Nephron (organoid): ENCODE data around the gene TWIST1.
A peak's percentile ranks its signal among the peaks of the same experiment; 100 is the strongest.

Source experiments
- H3K27ac Mint-ChIP-seq, 3 experiments: 2 replicates each; pipeline ENCODE4 v1.8.0; 2020; ENCODE audit warnings: mixed read lengths in 3 of 3, mild to moderate bottlenecking in 2 of 3, moderate library complexity in 1 of 3
- H3K27me3 Mint-ChIP-seq: 2 replicates; pipeline ENCODE4 v1.8.0; 2021; ENCODE audit warnings: low read depth, mild to moderate bottlenecking, moderate library complexity, mixed read lengths
- H3K36me3 Mint-ChIP-seq: 2 replicates; pipeline ENCODE4 v1.8.0; 2020; ENCODE audit warnings: low read depth, mixed read lengths
- H3K4me1 Mint-ChIP-seq: 2 replicates; pipeline ENCODE4 v1.8.0; 2020; ENCODE audit warnings: mixed read lengths
- H3K4me3 Mint-ChIP-seq, 3 experiments: 2 replicates each; pipeline ENCODE4 v1.8.0; 2020; ENCODE audit warnings: mild to moderate bottlenecking in 3 of 3, mixed read lengths in 3 of 3, moderate library complexity in 2 of 3
- H3K9me3 Mint-ChIP-seq: 2 replicates; pipeline ENCODE4 v1.8.0; 2020; ENCODE audit warnings: mixed read lengths
- TF ChIP-seq, protein P1 (sequence below), 3 experiments: fragments of 200-600 bp; sonication (generic); IDR thresholded peaks; one replicate each; pipeline ENCODE4 v1.5.0; 2021; ENCODE audit warnings: antibody characterized with exemption in 3 of 3; ENCODE audit not compliant: unreplicated experiment in 3 of 3

The TWIST1 gene

DNA sequence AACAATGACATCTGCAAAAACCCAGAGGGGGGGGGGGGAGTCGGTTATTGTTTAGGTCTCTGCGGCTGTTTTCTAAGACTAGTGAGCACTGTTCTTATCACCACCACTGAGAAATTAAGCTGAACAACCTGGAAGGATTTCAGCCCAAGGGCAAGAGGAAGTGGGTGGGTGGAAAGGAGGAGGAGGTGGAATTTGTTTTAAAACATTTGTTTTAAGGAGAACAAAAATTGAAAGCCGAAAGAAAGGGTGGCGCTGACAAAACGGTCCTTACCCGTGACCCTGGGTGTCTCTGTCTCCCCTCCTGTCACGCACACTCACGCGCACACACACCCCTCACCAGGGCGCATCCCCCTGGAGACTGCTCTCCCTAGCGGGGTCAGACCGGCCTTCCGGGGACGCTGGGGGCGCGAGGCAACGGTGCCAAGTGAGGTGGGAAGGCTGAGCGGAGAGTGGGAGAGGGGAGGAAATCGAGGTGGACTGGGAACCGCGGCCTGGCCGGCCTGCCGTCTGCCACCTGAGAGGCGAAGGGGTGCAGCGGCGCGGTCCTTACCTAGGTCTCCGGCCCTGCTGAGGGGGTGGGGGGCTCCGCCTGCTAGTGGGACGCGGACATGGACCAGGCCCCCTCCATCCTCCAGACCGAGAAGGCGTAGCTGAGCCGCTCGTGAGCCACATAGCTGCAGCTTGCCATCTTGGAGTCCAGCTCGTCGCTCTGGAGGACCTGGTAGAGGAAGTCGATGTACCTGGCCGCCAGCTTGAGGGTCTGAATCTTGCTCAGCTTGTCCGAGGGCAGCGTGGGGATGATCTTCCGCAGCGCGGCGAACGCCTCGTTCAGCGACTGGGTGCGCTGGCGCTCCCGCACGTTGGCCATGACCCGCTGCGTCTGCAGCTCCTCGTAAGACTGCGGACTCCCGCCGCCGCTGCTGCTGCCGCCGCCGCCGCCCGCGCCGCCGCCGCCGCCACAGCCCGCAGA, 1.0 kb downstream of the TWIST1 start:
- H3K27me3 Mint-ChIP-seq, result peaks cover 86% of the 10 kb centered on the region
- H3K4me1 Mint-ChIP-seq, result peaks cover 37% of the 10 kb centered on the region
- H3K27ac Mint-ChIP-seq, result peak overlapping the region; percentile 90 to 95 (median 93)
- H3K36me3 Mint-ChIP-seq, result peaks cover 13% of the 10 kb centered on the region
- TF ChIP-seq, protein P1, sequence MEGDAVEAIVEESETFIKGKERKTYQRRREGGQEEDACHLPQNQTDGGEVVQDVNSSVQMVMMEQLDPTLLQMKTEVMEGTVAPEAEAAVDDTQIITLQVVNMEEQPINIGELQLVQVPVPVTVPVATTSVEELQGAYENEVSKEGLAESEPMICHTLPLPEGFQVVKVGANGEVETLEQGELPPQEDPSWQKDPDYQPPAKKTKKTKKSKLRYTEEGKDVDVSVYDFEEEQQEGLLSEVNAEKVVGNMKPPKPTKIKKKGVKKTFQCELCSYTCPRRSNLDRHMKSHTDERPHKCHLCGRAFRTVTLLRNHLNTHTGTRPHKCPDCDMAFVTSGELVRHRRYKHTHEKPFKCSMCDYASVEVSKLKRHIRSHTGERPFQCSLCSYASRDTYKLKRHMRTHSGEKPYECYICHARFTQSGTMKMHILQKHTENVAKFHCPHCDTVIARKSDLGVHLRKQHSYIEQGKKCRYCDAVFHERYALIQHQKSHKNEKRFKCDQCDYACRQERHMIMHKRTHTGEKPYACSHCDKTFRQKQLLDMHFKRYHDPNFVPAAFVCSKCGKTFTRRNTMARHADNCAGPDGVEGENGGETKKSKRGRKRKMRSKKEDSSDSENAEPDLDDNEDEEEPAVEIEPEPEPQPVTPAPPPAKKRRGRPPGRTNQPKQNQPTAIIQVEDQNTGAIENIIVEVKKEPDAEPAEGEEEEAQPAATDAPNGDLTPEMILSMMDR (IDR thresholded peaks at IDR 0.05; ENCODE audit: unreplicated experiment in 3 of 3), result no peak
- no peaks in the 10 kb centered on the region for H3K9me3 Mint-ChIP-seq
- H3K4me3 Mint-ChIP-seq, result peak overlapping the region; percentile 85 to 98 (median 95)

DNA sequence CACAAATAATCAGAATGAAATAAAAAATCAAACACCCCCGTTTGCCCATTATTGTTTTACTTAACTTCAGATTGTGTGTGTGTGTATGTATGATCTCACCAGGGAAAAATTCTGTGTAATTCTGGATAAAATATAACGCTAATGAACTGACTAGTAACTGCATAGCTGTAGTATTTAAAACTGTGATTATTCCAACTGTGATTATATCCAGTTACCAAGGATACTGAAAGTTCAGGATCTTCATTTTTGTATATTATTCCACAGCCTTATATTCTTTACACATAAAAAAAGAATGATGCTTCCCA, 2.9 kb downstream of the TWIST1 start:
- Mint-ChIP-seq H3K27me3 (peaks cover 88% of the 10 kb centered on the region), H3K4me3 (peak overlapping the region; percentile 73 to 80 (median 79)), H3K4me1 (peaks cover 44% of the 10 kb centered on the region), H3K36me3 (peaks cover 13% of the 10 kb centered on the region), H3K27ac (peak overlapping the region in 2 of 3 experiments; percentile 2 to 29), H3K9me3 (no peaks in the 10 kb centered on the region)
- TF ChIP-seq, protein P1 (IDR thresholded peaks at IDR 0.05; ENCODE audit: unreplicated experiment in 3 of 3), result no peak

DNA sequence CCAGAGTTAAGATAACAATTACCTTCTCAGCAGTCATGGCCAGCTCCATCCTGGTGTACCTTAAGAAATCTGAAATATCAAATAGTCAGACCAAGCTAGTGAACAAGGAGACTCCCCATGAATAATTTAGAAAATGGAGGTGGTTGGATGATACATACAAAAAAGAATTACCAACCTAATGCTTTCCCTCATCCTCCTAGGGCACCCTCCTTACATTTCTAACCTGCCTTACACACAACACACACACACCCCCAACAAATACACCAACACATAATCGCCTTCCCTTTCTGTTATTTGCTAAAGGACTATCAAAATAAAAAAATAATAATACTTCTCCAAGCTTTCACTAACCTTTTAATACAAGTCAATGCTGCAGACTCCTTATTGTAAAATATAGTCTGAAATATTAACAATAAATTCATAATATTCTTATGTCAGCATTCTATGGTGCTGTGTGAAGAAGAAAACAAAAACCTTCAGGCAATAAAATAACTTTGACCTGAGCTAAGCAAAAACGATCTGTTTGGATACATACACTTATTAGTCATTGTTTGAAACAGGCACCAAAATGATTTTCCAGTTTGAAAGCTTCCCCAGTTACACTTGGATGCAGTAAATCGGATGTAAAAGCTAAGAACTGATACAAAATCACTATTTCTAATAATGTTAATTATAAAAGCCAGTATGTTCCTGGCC, 3.4 kb downstream of the TWIST1 start:
- Mint-ChIP-seq H3K27me3 (peaks cover 88% of the 10 kb centered on the region), H3K36me3 (peaks cover 13% of the 10 kb centered on the region), H3K9me3 (no peaks in the 10 kb centered on the region), H3K4me3 (peak overlapping the region; percentile 73 to 80 (median 79)), H3K27ac (peak overlapping the region; percentile 21 to 30 (median 29)), H3K4me1 (peaks cover 49% of the 10 kb centered on the region)
- TF ChIP-seq, protein P1 (IDR thresholded peaks at IDR 0.05; ENCODE audit: unreplicated experiment in 3 of 3), result no peak

DNA sequence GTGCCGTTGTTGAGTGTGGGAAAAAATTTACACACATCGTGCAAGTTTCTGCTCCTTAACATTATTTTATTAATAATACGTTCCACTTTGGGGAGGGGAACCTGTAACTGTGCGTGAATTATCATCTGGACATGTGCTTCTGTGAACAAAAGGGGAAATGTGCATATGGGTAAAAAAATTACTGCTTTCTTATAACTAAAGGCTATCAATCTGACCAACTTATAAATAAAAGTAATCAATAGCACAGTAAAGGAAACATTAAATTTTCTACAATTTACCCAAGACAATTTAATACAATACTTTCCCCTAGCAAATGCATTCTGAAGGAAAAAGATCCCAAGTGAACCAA, 4.5 kb downstream of the TWIST1 start:
- H3K4me3 Mint-ChIP-seq, result peak overlapping the region; percentile 64 to 80 (median 68)
- H3K4me1 Mint-ChIP-seq, result peaks cover 55% of the 10 kb centered on the region
- H3K27me3 Mint-ChIP-seq, result peaks cover 88% of the 10 kb centered on the region
- peaks cover 13% of the 10 kb centered on the region for H3K36me3 Mint-ChIP-seq
- H3K27ac Mint-ChIP-seq, result peak overlapping the region in 1 of 3 experiments; percentile 63
- H3K9me3 Mint-ChIP-seq, result no peaks in the 10 kb centered on the region
- TF ChIP-seq, protein P1 (IDR thresholded peaks at IDR 0.05; ENCODE audit: unreplicated experiment in 3 of 3), result no peak

DNA sequence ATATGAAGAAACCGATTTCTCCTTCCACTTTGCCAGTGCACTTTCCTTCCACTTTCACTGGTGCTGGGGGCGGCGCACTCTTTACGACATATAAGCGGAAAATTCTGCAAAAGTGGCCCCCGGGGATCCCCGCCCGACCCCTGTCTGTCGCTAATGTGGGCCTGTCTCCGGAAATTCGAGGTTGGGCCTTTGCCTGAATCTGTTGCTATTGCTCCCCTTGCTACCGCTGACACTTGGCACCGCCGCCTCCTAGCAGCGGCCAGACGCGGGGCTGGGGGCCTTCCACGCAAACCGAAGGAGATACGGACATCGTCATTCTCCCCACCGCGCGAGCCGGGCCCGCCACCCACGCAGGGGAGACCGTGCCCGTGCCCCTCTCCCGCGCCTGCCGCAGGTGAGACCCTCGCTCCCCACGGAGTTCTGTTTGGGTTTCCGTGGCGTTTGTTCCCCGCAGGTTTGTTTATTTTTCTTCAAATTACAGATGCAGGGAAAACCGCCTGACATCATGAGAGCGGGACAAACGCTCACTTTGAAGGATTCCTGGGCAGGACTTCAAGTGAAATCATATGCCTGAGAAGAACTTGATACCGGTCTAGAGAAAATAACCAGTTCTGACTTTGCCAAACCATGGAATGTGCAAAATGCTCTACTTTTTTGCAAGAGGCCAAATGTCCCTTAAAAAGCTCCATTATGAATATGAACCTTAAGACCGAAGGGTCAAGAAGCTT, 5.0 kb downstream of the TWIST1 start:
- peak overlapping the region in 1 of 3 experiments; percentile 63 for H3K27ac Mint-ChIP-seq
- TF ChIP-seq, protein P1 (IDR thresholded peaks at IDR 0.05; ENCODE audit: unreplicated experiment in 3 of 3), result no peak
- H3K4me3 Mint-ChIP-seq, result peak overlapping the region; percentile 64 to 80 (median 68)
- H3K27me3 Mint-ChIP-seq, result peaks cover 91% of the 10 kb centered on the region
- peaks cover 13% of the 10 kb centered on the region for H3K36me3 Mint-ChIP-seq
- H3K9me3 Mint-ChIP-seq, result no peaks in the 10 kb centered on the region
- peaks cover 61% of the 10 kb centered on the region for H3K4me1 Mint-ChIP-seq
